NT2/D1 (cell line): ENCODE measurements around the gene AMOT.

ENCODE experiments used
- SUZ12 ChIP-seq: IDR thresholded peaks from 2 replicates; pipeline ENCODE4 v1.6.1; 2011; ENCODE audit not compliant: insufficient read length, insufficient read depth; ENCODE audit errors: extremely low read depth
- ZNF274 ChIP-seq: IDR thresholded peaks from 2 replicates; pipeline ENCODE4 v1.6.1; 2011; ENCODE audit warnings: mild to moderate bottlenecking, low read depth, low read length

DNA sequence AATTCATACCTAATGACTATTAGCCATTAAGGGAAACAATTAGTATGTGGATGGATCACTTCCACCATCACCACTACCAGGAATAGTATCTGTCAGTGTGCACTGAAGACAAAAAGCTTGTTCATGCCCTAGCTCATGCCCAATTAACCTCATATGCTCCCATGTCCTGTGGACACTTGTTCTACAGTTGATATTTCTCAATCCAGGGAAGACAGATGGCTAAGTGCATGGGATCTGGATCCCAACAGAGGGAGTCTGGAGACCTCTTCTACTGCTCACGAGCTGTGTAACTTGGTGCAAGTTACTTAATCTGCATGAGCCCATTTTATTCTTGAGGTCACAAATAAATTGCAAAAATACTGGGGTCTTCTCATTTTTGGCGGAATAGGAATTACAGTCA, 23.7 kb downstream of the AMOT start:
- TF ChIP-seq SUZ12 (no peak), ZNF274 (no peak)
